ENCODE data around the gene ELFN2. TPM values are rescaled to one million over a fixed set of nuclear protein-coding genes. Genes with fewer than 3 reads are reported as not detected.

The ELFN2 gene
- total RNA-seq, 2 donors from 2014 or later = 0.41 to 2.0 TPM

GRCh38 chr22:37386441-37386840, 40.8 kb downstream of the ELFN2 start:
- no peak for ATAC-seq
- no peak overlapping the region for H3K27ac Mint-ChIP-seq
- no peaks in the 10 kb centered on the region for H3K9me3 Mint-ChIP-seq
- DNase-seq (ENCODE audit: low spot score in 2 of 2) = no peak
- no peaks in the 10 kb centered on the region for H3K36me3 Mint-ChIP-seq

GRCh38 chr22:37384691-37385090, 42.6 kb downstream of the ELFN2 start:
- Mint-ChIP-seq H3K36me3 (no peaks in the 10 kb centered on the region), H3K27ac (no peak overlapping the region), H3K9me3 (no peaks in the 10 kb centered on the region)
- ATAC-seq (no peak), DNase-seq (ENCODE audit: low spot score in 2 of 2) (no peak)

DNA sequence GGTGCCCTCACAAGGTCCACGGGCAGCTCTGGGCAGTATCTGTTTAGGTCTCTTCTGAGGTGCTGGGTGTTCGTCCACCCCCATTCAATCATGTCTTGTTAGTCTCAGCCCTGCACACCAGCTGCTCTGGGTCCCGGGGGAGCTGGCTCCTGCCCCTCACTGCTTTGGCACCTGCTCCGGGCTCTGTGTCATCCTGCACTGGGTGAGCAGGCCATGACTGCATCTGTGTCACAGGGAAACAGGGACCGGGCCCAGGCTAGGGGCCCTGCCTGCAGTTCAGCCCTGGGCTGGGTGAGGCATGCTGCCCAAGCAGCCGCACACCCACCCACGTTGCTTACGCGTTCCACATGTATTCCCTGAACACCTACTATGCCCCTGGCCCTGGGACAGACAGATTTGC, 43.9 kb downstream of the ELFN2 start:
- H3K9me3 Mint-ChIP-seq = no peaks in the 10 kb centered on the region
- no peak overlapping the region for H3K27ac Mint-ChIP-seq
- no peaks in the 10 kb centered on the region for H3K36me3 Mint-ChIP-seq
- ATAC-seq (no peak), DNase-seq (ENCODE audit: low spot score in 2 of 2) (no peak)

DNA sequence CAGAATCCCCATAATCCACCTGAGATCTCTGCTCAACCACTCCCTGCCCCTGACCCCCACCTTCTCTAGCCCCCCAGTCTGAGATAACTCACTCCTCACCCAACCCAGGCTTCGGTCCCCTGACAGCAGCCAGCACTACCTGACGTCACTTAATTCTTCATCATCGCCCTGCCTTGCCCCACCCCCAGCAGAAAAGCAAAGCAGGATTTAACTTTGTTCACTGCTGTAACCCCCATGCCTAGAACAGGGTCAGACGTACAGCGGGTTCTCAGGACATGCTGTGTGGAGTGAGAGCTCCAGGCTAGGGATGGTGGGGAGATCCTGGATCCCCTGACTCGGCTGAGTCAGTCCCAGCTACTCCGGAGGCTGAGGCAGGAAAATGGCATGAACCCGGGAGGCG, 45.8 kb downstream of the ELFN2 start:
- no peak for DNase-seq (ENCODE audit: low spot score in 2 of 2)

DNA sequence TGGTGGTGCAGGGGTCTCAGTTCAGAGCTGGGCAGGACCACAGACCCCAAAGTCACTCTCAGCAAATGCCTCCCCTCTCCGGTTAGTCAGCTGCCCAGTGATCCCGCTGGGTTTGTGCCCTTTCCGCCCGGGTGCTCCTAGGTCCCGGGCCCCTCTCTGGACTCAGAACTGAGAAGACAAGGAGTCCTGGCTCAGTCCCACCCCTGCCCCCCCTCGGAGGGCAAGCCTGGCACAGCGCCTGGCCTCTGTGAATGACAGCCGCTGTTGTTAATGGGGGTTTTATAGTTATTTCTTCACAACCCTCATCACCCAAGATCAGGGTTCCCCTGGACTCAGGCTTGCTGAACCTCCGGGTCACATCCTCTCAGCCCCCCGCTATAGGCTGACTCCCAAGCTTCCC, 47.6 kb downstream of the ELFN2 start:
- Mint-ChIP-seq H3K36me3 (no peaks in the 10 kb centered on the region), H3K27ac (no peak overlapping the region), H3K9me3 (no peaks in the 10 kb centered on the region)
- DNase-seq (ENCODE audit: low spot score in 2 of 2) (no peak), ATAC-seq (no peak)

More for the DNA sequence above, 45.8 kb downstream of the ELFN2 start:
- Mint-ChIP-seq H3K27ac (no peak overlapping the region), H3K9me3 (no peaks in the 10 kb centered on the region), H3K36me3 (no peaks in the 10 kb centered on the region)
- ATAC-seq = no peak

- DNase-seq (ENCODE audit: low spot score in 2 of 2) (no peak), ATAC-seq (no peak)
- Mint-ChIP-seq H3K36me3 (no peaks in the 10 kb centered on the region), H3K9me3 (no peaks in the 10 kb centered on the region), H3K27ac (no peak overlapping the region)
Observed at GRCh38 chr22:37379085-37379484, 48.2 kb downstream of the ELFN2 start.

DNA sequence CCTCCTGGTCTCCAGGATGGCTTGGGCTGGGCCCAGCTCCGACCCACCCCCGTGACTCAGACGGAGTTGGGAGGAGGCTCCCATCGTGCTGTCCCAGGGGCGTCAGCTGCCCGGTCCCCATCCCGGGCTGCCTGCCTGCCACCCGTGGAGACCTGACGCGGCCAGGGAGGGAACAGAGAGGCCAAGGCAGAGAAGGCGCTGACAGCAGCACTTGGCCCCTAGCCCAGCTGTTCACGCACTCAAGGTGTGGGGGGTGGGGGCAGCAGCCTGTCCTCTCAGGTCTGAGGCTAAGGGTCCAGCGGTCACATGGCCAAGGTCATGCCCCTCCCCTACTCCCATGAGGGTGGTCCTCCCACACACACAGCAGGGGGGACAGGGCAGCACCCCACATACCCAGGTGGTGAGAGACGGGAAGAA, 48.6 kb downstream of the ELFN2 start:
- H3K36me3 Mint-ChIP-seq = no peaks in the 10 kb centered on the region
- H3K27ac Mint-ChIP-seq = no peak overlapping the region
- ATAC-seq (no peak), DNase-seq (ENCODE audit: low spot score in 2 of 2) (no peak)
- H3K9me3 Mint-ChIP-seq = no peaks in the 10 kb centered on the region

DNA sequence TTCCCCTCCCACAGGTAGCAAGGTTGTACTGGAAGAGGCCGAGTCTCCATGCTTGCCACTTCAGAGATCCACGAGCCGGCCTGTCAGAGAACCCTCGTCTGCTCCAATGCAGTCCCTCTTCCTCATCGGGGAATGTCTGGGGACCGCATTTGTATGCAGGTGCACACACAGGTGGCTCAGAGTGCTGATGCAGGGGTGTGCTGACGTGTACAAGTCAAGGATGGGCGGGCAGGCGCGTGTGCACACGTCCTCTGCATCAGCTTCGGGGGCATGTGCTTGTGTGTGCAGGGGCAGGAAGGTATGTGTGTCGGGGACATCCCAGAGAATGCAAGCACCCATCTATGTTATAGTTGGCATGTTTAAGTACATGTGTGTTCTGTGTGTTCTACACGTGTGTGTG, 49.4 kb downstream of the ELFN2 start:
- no peak for DNase-seq (ENCODE audit: low spot score in 2 of 2)
- no peak for ATAC-seq
- Mint-ChIP-seq H3K9me3 (no peaks in the 10 kb centered on the region), H3K27ac (no peak overlapping the region), H3K36me3 (no peaks in the 10 kb centered on the region)

DNA sequence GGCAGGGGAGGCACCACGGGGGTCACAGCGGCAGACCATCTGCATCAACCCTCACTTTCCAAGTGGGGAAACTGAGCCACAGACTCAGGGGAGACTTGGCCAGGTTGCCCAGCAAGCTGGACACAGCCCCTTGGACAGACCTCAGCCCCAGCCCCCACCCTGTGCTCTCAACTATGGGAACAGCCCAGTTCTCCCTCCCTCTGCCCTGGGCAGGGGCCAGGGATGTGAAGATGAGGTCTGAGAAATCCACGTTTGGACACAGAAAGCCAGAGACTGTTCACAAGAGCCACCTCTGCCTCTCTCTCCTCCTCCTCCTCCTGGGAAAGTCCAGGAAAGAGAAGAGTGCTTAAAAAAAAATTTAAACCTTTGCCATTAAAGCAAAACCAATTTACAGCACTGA, 50.1 kb downstream of the ELFN2 start:
- no peak for DNase-seq (ENCODE audit: low spot score in 2 of 2)
- Mint-ChIP-seq H3K9me3 (no peaks in the 10 kb centered on the region), H3K27ac (no peak overlapping the region), H3K36me3 (no peaks in the 10 kb centered on the region)
- no peak for ATAC-seq

DNA sequence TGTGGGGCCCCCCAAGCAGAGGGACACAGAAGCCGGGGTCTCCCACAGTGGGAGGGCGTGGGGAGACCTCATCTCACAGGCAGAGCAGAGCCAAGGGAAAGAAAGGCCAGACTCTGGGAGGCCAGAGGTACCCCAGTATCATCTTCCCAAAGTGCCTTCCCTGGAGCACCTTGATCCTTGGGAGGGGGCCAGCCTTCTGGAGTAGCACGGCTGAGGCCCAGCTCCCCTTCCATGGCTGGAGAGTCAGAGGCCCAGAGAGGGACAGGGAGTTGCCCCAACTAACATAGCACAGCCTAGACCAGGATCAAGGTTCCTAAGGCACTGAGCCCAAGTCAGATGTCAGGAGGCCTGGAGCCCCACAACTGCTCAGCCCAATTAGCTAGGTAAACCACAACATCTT, 50.6 kb downstream of the ELFN2 start:
- ATAC-seq (no peak), DNase-seq (ENCODE audit: low spot score in 2 of 2) (no peak)
- H3K9me3 Mint-ChIP-seq = no peaks in the 10 kb centered on the region
- no peaks in the 10 kb centered on the region for H3K36me3 Mint-ChIP-seq
- H3K27ac Mint-ChIP-seq = no peak overlapping the region

DNA sequence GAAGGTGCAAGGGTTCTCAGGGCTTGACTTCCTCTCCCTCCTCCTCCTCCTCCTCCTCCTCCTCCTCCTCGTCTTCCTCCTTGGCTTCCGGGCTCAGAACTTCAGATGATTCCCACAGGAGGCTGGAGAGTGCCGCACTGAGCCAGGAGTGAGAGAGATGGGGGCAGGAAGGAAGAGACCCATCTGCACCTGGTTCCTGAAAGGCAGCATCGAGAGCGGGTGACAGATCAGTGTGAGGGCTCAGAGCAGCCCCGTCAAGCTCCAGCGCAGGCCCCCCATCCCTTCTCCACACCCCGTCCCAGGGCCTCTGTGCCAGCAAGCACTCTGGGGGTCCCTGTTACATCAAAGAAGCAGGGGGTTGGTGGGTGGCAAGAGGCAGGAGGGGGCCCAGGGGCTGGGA, 51.5 kb downstream of the ELFN2 start:
- Mint-ChIP-seq H3K27ac (no peak overlapping the region), H3K9me3 (no peaks in the 10 kb centered on the region)

DNA sequence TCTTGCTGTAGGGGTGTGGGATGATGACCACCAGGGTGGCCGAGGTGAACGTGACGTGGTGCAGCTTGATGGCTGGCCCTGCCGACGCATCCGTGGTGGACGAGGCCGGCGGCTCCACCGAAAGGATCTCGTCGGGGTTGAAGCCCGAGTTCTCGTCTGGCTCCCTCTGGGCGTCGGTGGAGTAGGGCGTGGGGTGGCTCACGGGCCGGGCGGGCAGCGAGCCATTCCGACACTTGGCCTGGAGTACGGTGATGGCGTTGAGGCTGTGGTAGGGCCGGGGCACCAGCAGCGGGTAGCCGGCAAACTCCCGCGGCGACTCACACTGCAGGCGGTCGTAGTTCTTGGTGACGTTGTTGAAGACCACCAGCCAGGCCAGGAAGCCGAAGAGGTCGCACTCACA, 52.7 kb downstream of the ELFN2 start:
- Mint-ChIP-seq H3K27ac (no peak overlapping the region), H3K36me3 (no peaks in the 10 kb centered on the region), H3K9me3 (no peaks in the 10 kb centered on the region)
- no peak for DNase-seq (ENCODE audit: low spot score in 2 of 2)
- ATAC-seq = no peak

More for the DNA sequence above, 51.5 kb downstream of the ELFN2 start:
- no peak for DNase-seq (ENCODE audit: low spot score in 2 of 2)
- no peaks in the 10 kb centered on the region for H3K36me3 Mint-ChIP-seq
- ATAC-seq = no peak

DNA sequence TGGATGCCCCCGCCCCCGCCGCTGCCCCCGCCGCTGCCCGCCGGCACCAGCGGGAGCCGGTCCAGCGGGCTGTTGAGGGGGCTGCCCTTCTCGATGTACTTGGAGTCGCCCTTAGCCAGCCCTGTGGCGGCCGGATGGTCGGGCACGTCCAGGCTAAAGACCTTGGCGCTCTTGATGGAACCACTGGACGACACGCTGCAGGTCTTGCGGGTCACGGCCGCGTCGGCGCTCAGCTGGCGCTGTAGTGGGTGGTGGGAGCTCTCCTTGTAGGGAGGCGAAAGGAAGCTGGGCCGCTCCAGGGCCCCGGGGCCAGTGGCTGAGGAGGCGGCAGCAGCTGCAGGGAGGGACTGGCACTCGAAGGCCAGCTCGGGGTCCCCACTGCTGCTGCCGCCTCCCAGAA, 53.8 kb downstream of the ELFN2 start:
- H3K9me3 Mint-ChIP-seq = no peaks in the 10 kb centered on the region
- no peaks in the 10 kb centered on the region for H3K36me3 Mint-ChIP-seq
- ATAC-seq (no peak), DNase-seq (ENCODE audit: low spot score in 2 of 2) (no peak)
- no peak overlapping the region for H3K27ac Mint-ChIP-seq

GRCh38 chr22:37371911-37372310, 55.4 kb downstream of the ELFN2 start:
- DNase-seq (ENCODE audit: low spot score in 2 of 2) (no peak), ATAC-seq (no peak)
- H3K27ac Mint-ChIP-seq = no peak overlapping the region
- H3K36me3 Mint-ChIP-seq = no peaks in the 10 kb centered on the region
- H3K9me3 Mint-ChIP-seq = no peaks in the 10 kb centered on the region

DNA sequence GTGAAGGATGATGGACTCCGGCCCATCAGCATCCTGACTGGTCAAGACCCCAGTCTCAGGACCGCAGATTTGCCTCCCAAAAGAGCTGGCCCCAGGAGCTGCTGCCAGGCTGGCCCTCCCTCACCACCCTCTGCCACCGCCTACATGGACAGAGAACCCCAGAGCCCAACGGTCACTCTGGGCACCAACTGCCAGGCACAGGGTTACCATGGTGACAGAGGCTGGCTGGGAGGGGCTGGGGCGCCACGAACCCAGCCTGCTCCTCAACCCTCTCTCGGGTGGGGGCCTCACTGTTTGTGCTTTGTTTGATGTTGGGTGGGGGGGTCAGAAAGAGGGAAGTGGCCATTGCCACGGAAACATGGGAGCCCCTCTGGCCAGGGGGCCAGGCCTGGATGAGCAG, 55.8 kb downstream of the ELFN2 start:
- no peaks in the 10 kb centered on the region for H3K9me3 Mint-ChIP-seq
- no peaks in the 10 kb centered on the region for H3K36me3 Mint-ChIP-seq
- no peak for DNase-seq (ENCODE audit: low spot score in 2 of 2)
- no peak for ATAC-seq
- H3K27ac Mint-ChIP-seq = no peak overlapping the region

DNA sequence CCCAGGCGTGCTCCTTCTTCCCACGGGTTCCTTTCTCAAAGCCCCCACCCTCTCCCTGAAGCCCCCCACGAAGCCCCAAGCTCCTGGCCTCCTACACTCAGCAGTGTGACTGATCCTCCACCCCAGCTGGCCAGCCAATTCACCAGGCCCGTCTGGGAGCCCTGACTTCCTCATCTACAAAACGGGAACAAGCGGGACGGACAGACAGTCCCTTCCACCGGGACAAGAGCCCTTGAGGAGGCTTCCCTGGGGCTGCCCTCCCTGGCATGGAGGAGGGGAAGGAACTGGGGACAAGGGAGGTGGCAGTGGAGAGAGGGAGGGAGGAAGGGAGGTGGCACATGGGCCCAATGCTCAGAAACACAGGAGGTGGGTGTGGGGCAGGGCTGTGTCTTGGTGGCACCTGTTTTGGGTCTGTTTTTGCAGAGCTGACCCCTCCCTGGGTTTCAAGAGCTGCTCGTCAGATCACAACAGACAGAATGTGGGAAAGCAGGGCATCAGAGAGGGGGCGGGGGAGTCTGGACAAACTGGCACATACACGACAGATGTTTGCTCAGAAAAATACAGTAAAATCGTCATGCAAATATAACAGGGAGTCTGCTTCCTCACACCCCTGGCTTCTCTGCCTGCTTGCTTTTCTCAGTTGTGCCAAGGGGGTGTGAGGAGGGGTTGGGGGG, 56.8 kb downstream of the ELFN2 start:
- H3K36me3 Mint-ChIP-seq = no peaks in the 10 kb centered on the region
- peak overlapping the region in 1 of 2 donors; percentile 27 for H3K27ac Mint-ChIP-seq
- DNase-seq (ENCODE audit: low spot score in 2 of 2) (no peak), ATAC-seq (no peak)
- no peaks in the 10 kb centered on the region for H3K9me3 Mint-ChIP-seq

DNA sequence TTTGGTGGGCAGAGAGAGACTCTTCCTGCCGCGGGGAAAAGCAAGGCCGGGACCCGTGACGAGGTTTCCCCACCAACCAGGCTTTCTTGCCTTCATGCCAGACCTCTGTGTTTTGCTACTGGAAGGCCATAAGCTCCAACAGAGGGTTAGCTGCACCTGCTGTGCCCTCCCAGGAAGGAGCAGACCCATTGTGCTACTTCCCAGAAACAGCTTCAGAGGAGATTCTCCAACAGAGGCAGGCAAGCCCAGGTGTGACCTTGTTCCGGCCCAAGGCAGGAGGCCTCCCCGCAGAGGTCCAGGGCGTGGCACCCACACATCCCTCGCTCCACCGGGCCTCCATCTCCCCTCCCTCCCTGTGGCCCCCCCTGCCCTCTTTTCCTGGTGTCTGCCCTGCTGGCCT, 57.8 kb downstream of the ELFN2 start:
- Mint-ChIP-seq H3K27ac (peak overlapping the region in 1 of 2 donors; percentile 27), H3K9me3 (no peaks in the 10 kb centered on the region), H3K36me3 (no peaks in the 10 kb centered on the region)
- DNase-seq (ENCODE audit: low spot score in 2 of 2) = no peak
- no peak for ATAC-seq

GRCh38 chr22:37368058-37368457, 59.2 kb downstream of the ELFN2 start:
- peak overlapping the region in 1 of 2 donors; percentile 13 for H3K27ac Mint-ChIP-seq
- DNase-seq (ENCODE audit: low spot score in 2 of 2) (no peak), ATAC-seq (no peak)
- H3K9me3 Mint-ChIP-seq = no peaks in the 10 kb centered on the region
- H3K36me3 Mint-ChIP-seq = no peaks in the 10 kb centered on the region

- DNase-seq (ENCODE audit: low spot score in 2 of 2) (no peak), ATAC-seq (no peak)
- H3K27ac Mint-ChIP-seq = no peak overlapping the region
- H3K9me3 Mint-ChIP-seq = no peaks in the 10 kb centered on the region
- no peaks in the 10 kb centered on the region for H3K36me3 Mint-ChIP-seq
Observed at GRCh38 chr22:37366601-37367000, 60.7 kb downstream of the ELFN2 start.
